BLaER1 (cell line): Measurements from ENCODE around the gene NRG3.

ENCODE experiments used
- H3K27ac ChIP-seq: shearing (Covaris generic); formaldehyde crosslinking; 2 replicates; pipeline ENCODE4 v1.8.1; 2022
- H3K27me3 ChIP-seq: shearing (Covaris generic); formaldehyde crosslinking; 2 replicates; pipeline ENCODE4 v1.8.1; 2022
- H3K36me3 ChIP-seq: shearing (Covaris generic); formaldehyde crosslinking; 2 replicates; pipeline ENCODE4 v1.8.1; 2022
- H3K4me1 ChIP-seq: shearing (Covaris generic); formaldehyde crosslinking; 2 replicates; pipeline ENCODE4 v1.8.1; 2022
- H3K4me2 ChIP-seq: shearing (Covaris generic); formaldehyde crosslinking; 2 replicates; pipeline ENCODE4 v1.8.1; 2022
- H3K4me3 ChIP-seq: shearing (Covaris generic); formaldehyde crosslinking; 2 replicates; pipeline ENCODE4 v1.8.1; 2022
- H3K9ac ChIP-seq: shearing (Covaris generic); formaldehyde crosslinking; 2 replicates; pipeline ENCODE4 v1.8.1; 2022
- H3K9me3 ChIP-seq: shearing (Covaris generic); formaldehyde crosslinking; 2 replicates; pipeline ENCODE4 v1.8.1; 2022
- H4K20me1 ChIP-seq: shearing (Covaris generic); formaldehyde crosslinking; 2 replicates; pipeline ENCODE4 v1.8.1; 2022
- Cebpa-rat ChIP-seq: shearing (Covaris generic); IDR thresholded peaks from 2 replicates; pipeline ENCODE4 v1.8.1; 2022

Gene NRG3

DNA sequence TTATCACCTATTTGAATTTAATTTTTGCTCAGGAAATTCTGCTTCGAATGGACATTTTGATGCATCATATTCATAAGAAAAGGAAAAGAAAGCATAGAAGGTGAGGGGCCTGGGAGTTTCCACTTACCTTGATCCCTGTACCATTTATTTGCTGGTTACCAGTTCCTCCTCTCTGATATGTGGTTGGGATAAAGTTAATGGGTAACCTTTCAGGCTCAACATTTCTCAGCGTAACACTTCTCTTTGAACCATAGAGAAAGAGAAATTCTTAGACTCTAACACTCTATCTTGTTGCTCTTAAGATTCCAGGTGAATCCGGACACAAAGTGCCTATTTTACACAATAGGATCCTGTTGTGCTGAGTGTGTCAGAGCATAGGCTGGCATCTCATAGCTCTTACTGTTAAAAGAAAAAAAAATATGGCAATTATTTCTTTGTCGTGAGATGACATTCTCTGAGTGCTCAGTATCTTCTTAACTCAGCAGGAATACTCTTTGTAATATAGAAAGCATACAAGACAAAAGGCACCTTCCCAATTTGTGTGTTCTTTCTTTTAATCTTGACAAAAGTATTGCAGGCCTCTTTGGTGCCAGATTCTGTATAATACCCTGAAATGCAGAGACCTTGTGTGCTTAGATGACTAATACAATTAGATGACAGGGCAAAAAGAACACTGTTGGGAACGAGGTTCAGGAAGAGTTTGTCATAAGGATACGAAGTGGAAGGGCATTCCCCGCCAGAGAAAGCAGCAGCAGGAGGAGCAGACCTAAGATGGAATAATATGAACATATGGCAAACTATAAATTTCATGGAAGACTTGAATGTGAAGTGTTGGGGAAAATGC lies 689.6 kb downstream of the NRG3 start:
- H3K36me3 ChIP-seq: no peaks in the 10 kb centered on the region
- H3K4me2 ChIP-seq: no peak overlapping the region
- no peak overlapping the region for H3K9ac ChIP-seq
- no peaks in the 10 kb centered on the region for H3K27me3 ChIP-seq
- H3K4me3 ChIP-seq: no peak overlapping the region
- H3K27ac ChIP-seq: no peak overlapping the region
- no peaks in the 10 kb centered on the region for H4K20me1 ChIP-seq
- H3K4me1 ChIP-seq: no peaks in the 10 kb centered on the region
- no peaks in the 10 kb centered on the region for H3K9me3 ChIP-seq
- TF ChIP-seq Cebpa-rat: no peak

DNA sequence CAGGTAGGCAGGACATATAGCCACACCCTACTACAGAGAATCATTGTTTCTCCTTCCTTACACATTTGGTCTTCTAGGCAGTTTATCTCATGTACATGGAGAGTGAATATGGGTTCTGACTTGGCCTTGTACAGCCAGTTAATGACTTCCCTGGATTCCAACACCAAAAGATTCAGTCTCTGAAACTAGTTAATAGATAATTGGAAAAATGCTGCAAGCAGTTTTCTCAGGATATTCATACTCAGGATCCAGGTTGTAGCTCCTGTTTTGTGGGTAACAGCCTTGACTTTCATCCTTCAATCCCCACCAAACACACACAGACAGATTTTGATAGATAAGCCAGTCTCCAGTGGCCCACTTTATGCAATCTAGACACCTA lies 690.2 kb downstream of the NRG3 start:
- H3K4me2 ChIP-seq: no peak overlapping the region
- no peaks in the 10 kb centered on the region for H3K4me1 ChIP-seq
- no peaks in the 10 kb centered on the region for H3K27me3 ChIP-seq
- no peaks in the 10 kb centered on the region for H4K20me1 ChIP-seq
- no peaks in the 10 kb centered on the region for H3K9me3 ChIP-seq
- H3K4me3 ChIP-seq: no peak overlapping the region
- H3K27ac ChIP-seq: no peak overlapping the region
- no peak overlapping the region for H3K9ac ChIP-seq
- no peak for TF ChIP-seq Cebpa-rat
- no peaks in the 10 kb centered on the region for H3K36me3 ChIP-seq

DNA sequence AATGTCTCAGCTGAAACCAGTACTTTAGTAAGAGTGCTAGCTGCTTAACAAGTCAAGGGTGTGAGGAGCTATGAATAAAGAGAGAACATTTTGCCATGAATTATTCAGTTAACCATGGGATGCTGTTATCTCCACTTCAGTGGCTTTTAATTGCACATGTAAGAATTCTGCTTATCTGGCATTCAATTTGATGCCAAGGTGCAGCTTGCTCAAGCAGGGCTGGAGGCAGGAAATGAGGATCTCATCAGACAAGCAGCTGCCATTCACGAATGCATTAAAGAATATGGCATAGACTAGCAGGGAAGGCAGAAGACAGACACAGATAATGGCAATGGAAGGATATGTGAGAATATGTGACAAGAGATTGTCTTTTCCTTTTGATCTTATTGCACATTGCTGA lies 697.8 kb downstream of the NRG3 start:
- Histone ChIP-seq H3K36me3 (no peaks in the 10 kb centered on the region), H3K9ac (no peak overlapping the region), H4K20me1 (no peaks in the 10 kb centered on the region), H3K4me3 (no peak overlapping the region), H3K4me1 (peaks cover 13% of the 10 kb centered on the region; the same call in 1 of the 2 replicates), H3K27me3 (no peaks in the 10 kb centered on the region), H3K4me2 (peak overlapping the region; percentile 18; the same call in 1 of the 2 replicates), H3K27ac (no peak overlapping the region), H3K9me3 (no peaks in the 10 kb centered on the region)
- no peak for TF ChIP-seq Cebpa-rat

DNA sequence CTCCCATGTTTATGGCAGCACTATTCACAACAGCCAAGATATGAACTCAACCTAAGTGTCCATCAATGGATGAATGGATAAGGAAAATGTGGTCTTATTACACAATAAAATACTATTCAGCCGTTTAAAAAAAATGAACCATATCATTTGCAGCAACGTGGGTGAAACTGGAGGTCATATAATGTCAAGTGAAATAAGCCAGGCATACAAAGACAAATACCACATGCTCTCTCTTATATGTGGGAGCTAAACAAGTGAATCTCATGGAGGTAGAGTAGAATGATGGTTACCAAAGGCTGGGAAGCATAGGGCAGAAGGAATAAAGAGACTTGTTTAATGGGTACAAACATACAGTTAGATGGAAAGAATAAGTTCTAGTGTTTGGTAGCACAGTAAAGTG lies 699.1 kb downstream of the NRG3 start:
- Histone ChIP-seq H3K4me3 (no peak overlapping the region), H3K27me3 (no peaks in the 10 kb centered on the region), H3K4me1 (peaks cover 13% of the 10 kb centered on the region; the same call in 1 of the 2 replicates), H4K20me1 (no peaks in the 10 kb centered on the region), H3K4me2 (no peak overlapping the region), H3K36me3 (no peaks in the 10 kb centered on the region), H3K9ac (no peak overlapping the region), H3K9me3 (no peaks in the 10 kb centered on the region), H3K27ac (no peak overlapping the region)
- no peak for TF ChIP-seq Cebpa-rat

DNA sequence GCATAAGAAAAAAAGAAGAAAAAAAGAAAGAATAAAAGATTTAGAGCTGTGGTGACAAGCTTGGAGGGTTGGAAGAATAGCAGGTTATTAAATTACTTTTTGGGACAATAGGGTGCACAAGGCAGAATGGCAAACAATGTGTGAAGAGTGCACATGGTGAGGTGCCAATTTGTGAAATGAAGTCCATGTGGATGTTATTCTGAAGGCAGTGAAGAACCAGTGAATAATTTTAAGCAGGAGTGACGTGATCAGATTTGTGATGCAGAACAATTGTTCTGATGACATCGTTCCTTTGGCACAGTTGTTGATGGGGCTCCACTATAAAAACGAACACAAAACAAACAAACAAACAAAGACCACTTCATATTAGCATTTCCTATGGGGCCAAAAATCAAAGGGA lies 700.3 kb downstream of the NRG3 start:
- Histone ChIP-seq H3K4me1 (peaks cover 13% of the 10 kb centered on the region; the same call in 1 of the 2 replicates), H3K4me3 (no peak overlapping the region), H3K4me2 (no peak overlapping the region), H3K27me3 (no peaks in the 10 kb centered on the region), H4K20me1 (no peaks in the 10 kb centered on the region), H3K27ac (no peak overlapping the region), H3K9ac (no peak overlapping the region), H3K9me3 (no peaks in the 10 kb centered on the region), H3K36me3 (no peaks in the 10 kb centered on the region)
- no peak for TF ChIP-seq Cebpa-rat

DNA sequence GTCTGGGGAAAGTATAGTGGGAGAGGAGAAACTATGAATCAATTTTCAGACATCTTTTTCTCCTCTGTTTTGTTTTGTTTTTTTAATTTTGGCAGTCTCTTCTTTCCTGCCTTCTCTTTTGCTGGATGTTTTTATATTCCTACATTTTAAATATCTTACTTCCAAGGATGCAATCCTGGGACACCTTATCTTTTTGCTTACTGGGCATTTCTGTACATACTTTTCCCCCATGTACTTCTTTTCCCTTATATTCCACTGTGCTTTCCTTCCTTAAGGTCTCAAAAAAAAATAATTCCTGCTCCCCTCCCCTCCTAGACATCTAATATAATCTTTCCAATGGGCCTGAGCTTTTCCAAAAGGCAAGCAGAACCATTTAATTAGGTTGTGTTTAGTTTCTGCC lies 701.1 kb downstream of the NRG3 start:
- no peaks in the 10 kb centered on the region for H4K20me1 ChIP-seq
- H3K9ac ChIP-seq: no peak overlapping the region
- no peaks in the 10 kb centered on the region for H3K9me3 ChIP-seq
- no peak overlapping the region for H3K4me3 ChIP-seq
- no peak overlapping the region for H3K27ac ChIP-seq
- TF ChIP-seq Cebpa-rat: no peak
- H3K36me3 ChIP-seq: no peaks in the 10 kb centered on the region
- peaks cover 13% of the 10 kb centered on the region; the same call in 1 of the 2 replicates for H3K4me1 ChIP-seq
- H3K4me2 ChIP-seq: no peak overlapping the region
- no peaks in the 10 kb centered on the region for H3K27me3 ChIP-seq

DNA sequence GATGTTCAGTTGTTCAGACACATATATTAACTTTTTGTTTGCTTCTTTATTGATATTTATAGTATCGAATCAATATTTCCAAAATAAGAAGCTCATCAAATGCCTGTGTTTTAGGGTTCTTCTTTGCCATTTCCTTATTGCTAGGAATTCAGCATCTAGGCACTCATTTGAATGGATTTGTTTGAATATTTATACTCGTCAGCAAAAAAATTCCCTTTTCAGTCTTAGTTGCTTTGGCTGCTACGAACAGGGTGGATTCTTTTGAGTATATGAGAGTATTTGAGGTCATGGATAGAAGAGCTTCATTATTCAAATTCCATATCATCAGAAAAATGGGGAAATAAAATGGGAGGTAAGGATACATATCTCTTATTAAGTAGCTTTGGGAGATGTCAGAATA lies 706.9 kb downstream of the NRG3 start:
- H3K4me2 ChIP-seq: no peak overlapping the region; the same call in 1 of the 2 replicates

DNA sequence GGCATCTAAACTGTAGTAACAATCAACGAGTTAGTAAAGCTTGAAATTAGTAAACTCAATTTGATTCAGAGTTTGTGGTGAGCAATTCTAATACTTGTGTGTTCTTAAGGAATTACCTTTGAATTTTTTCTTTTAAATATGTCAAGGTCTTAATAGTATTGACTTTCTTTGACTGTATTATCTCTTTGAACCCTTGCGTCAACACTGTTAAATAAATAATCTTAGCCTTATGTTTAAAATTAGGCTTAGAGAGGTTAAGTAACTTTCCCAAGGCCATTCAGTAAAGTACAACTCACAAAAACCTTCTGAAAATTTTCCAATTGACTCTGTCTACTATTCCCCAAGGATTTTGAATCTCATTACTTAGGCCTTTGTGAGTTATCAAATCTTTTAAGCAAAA lies 716.4 kb downstream of the NRG3 start:
- Histone ChIP-seq H3K36me3 (no peaks in the 10 kb centered on the region; the same call in 1 of the 2 replicates), H3K9me3 (0 out of 2 replicates have a peak, but pooled peaks cover 3% of the 10 kb centered on the region), H3K4me1 (no peaks in the 10 kb centered on the region), H3K4me3 (no peak overlapping the region), H3K9ac (no peak overlapping the region), H4K20me1 (no peaks in the 10 kb centered on the region), H3K4me2 (no peak overlapping the region), H3K27me3 (no peaks in the 10 kb centered on the region), H3K27ac (no peak overlapping the region)
- no peak for TF ChIP-seq Cebpa-rat

More for the DNA sequence above, 706.9 kb downstream of the NRG3 start:
- TF ChIP-seq Cebpa-rat: no peak
- Histone ChIP-seq H4K20me1 (no peaks in the 10 kb centered on the region), H3K9me3 (no peaks in the 10 kb centered on the region), H3K9ac (no peak overlapping the region), H3K4me3 (no peak overlapping the region), H3K36me3 (no peaks in the 10 kb centered on the region), H3K4me1 (peaks cover 20% of the 10 kb centered on the region), H3K27me3 (no peaks in the 10 kb centered on the region), H3K27ac (no peak overlapping the region)

DNA sequence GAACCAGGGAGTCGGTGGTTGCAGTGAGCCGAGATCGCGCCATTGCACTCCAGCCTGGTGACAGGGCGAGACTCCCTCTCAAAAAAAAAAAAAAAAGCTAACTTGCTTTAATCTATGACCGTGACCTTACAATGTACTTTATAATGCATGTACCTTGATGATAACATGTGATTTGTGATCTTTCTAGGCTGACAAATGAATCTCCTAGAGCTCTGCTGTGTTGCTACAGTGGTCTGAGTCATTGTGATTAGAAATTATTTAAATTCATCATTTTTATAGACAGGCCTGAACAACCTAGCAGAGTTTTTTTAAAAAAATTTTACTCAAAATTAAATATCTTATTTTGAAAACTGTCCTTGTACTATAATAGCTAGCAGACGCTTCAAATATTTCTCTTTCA lies 722.8 kb downstream of the NRG3 start:
- no peak overlapping the region for H3K4me2 ChIP-seq
- no peak overlapping the region for H3K27ac ChIP-seq

DNA sequence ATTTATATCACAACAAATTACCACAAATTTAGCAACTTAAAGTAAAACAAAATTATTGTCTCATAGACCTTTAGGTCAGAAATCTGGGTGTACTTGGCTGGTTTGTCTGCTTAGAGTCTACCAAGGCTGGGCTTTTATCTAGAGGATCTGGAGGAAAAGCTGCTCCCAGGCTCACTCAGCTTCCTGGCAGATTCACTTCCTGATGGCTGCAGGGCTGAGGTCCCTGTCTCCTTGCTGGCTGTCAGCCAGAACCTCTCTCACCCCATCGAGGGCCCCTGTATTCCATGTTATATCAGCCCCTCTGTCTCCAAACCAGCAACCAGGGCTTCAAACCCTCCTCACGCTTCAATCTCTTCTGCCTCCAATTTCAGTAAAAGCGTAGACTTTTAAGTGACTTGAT lies 734.9 kb downstream of the NRG3 start:
- no peak overlapping the region for H3K4me2 ChIP-seq

More for the DNA sequence above, 722.8 kb downstream of the NRG3 start:
- Histone ChIP-seq H3K36me3 (0 out of 2 replicates have a peak, but pooled peaks cover 3% of the 10 kb centered on the region), H3K27me3 (no peaks in the 10 kb centered on the region), H3K4me3 (no peak overlapping the region), H4K20me1 (no peaks in the 10 kb centered on the region), H3K9ac (no peak overlapping the region), H3K9me3 (no peaks in the 10 kb centered on the region), H3K4me1 (no peaks in the 10 kb centered on the region)
- no peak for TF ChIP-seq Cebpa-rat

More for the DNA sequence above, 734.9 kb downstream of the NRG3 start:
- Histone ChIP-seq H3K4me1 (peaks cover 10% of the 10 kb centered on the region; the same call in 1 of the 2 replicates), H4K20me1 (no peaks in the 10 kb centered on the region), H3K9me3 (peaks cover 7% of the 10 kb centered on the region), H3K27ac (no peak overlapping the region), H3K27me3 (no peaks in the 10 kb centered on the region), H3K4me3 (no peak overlapping the region), H3K36me3 (peaks cover 5% of the 10 kb centered on the region; the same call in 1 of the 2 replicates), H3K9ac (no peak overlapping the region)
- TF ChIP-seq Cebpa-rat: no peak
